ENCODE results near the gene ST8SIA5.

ST8SIA5 gene

DNA sequence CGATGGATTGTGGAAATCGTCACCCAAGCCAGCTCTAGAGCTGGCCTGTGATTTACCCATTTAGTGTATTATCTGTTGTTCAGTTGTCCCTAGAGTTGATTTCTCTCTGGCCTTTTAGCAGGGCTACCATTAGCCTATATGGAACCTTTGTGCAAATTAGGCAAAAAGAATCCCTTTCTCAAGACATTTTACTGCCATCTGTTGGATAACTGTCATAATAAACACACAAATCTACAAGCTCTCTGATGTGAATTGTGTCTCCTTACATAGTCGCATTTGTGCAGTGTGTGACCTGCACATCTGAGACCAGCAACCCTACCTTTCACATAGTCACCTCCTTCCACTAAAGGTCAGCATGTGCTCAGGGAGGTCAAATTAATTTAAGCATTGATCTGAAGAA, 133.9 kb downstream of the ST8SIA5 start:
- no peak for DNase-seq

DNA sequence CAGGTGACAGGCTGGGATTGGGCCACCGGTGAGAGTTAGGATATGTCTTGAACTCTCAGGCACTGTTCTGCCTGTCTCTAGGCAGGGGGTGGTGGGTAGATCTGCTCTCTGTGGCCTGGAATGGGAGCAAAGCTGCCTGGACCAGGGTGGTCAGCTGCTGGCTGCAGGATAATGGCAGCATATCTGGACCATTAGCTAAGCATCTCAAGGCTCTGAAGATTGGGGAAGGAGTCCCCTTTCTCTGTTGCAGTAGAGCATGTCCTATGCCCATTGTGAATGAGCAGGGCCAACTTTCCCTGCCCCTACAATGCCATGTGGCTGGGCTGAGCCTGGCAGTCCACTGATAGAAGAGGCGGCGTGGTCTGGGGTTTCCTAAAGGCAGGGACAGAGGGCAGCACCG, 134.4 kb downstream of the ST8SIA5 start:
- no peak for DNase-seq

DNA sequence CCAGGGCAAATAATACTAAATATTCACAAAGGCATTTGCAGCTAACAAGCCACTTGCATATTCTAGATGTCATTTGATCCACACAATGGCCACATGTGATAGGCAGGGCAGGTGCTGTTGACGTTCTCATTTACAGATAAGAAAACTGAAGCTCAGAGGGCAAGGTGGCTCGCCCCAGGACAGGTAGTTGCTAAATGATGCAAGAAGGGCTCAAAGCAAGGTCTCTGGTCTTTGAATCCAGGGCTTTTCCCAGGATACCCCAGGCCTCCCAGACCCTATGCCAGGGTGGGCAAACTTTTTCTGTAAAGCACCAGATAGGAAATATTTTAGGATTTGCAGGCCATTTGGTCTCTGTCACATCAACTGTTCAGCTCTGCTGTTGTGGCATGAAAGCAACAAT, 135.0 kb downstream of the ST8SIA5 start:
- no peak for DNase-seq

DNA sequence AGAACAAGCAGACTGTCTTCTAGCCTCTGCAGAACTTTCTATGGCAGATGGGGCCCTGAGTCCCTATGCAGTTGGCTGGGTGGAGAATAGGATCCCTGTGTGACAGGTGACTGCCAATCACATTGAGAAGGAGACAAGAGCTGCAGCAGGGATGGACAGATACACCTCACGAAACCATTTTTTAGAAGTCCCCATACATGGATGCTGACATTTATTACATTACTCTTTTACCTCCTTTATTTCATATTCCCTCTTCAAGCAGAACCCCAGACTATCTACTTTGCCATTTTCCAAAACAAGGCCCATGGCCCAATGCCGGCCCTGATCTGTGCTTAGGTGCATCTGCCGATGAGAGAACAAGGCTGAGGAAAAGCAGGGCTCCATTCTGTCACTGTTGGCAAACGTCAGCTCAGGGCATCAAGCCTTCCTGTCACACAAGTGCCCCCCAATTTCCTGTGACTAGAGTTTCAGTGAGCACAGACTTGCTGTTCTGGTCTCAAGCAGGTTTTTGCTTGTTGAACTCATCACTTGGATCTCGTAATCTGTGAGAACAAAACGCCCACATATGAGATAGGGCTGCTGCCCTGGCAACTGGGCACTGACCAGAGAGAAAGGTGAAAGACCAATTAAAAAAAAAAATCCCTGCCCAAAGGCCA, 135.6 kb downstream of the ST8SIA5 start:
- no peak for DNase-seq

DNA sequence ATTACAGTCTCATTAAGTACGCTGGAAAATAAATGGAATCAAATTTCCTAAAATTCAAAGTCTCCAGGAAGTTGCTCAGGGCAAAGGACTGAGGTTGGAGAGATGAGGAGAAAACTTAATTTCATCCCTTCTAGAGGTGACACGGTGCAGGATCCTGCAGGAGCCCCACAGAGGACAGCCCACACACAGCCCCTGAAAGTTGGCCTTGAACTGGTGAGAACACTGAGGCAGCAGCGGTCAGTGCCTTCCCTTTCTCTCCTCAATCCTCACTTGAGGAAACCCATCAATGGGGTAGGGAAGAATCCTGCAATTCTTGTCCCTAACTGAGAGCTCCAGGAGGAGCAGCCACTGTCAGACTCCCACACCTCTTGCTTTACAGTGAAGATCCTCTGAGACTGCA, 137.3 kb downstream of the ST8SIA5 start:
- DNase-seq, result no peak
